PC-3 (cell line): Measurements from ENCODE around the gene PTF1A.

Experiments used
- CTCF ChIP-seq: fragments of 300-600 bp; sonication (generic); conservative IDR thresholded peaks from 2 replicates; pipeline ENCODE4 v1.5.1; 2017; ENCODE audit warnings: antibody characterized with exemption, low read depth, mild to moderate bottlenecking, low read length
- EZH2phosphoT487 ChIP-seq: fragments of 300-600 bp; sonication (generic); IDR thresholded peaks from 2 replicates; pipeline ENCODE4 v1.6.1; 2018; ENCODE audit warnings: mild to moderate bottlenecking, antibody characterized with exemption, low read length, borderline replicate concordance

- TF ChIP-seq CTCF (no peak), EZH2phosphoT487 (no peak)
Observed at GRCh38 chr10:23194966-23195845, 3.1 kb downstream of the PTF1A start.
